Osteocyte (in vitro differentiated cells): Measurements from ENCODE around the gene VWA1. TPM values are rescaled to one million over a fixed set of nuclear protein-coding genes. Genes with fewer than 3 reads are reported as not detected.
A peak's percentile ranks its signal among the peaks of the same experiment; 100 is the strongest.
"Not testable (repeated sequence)": the region's sequence is repeated elsewhere in the genome, so short reads cannot be mapped to it uniquely, and the experiment has no call there.

Experiments
- DNase-seq: peaks from one replicate; pipeline ENCODE4 v3.0.0; 2021; ENCODE audit warnings: mixed read lengths; ENCODE audit not compliant: unreplicated experiment; ENCODE audit errors: extremely low spot score
- H3K27ac Mint-ChIP-seq: one replicate; pipeline ENCODE4 v1.8.0; 2021; ENCODE audit warnings: mild to moderate bottlenecking, mixed read lengths; ENCODE audit not compliant: unreplicated experiment
- H3K27me3 Mint-ChIP-seq: one replicate; pipeline ENCODE4 v1.8.0; 2021; ENCODE audit warnings: mixed read lengths; ENCODE audit not compliant: unreplicated experiment
- H3K36me3 Mint-ChIP-seq: one replicate; pipeline ENCODE4 v1.8.0; 2021; ENCODE audit warnings: mixed read lengths; ENCODE audit not compliant: unreplicated experiment
- H3K4me1 Mint-ChIP-seq: one replicate; pipeline ENCODE4 v1.8.0; 2021; ENCODE audit warnings: mixed read lengths; ENCODE audit not compliant: unreplicated experiment
- H3K4me3 Mint-ChIP-seq: one replicate; pipeline ENCODE4 v1.8.0; 2021; ENCODE audit warnings: mild to moderate bottlenecking, moderate library complexity, mixed read lengths; ENCODE audit not compliant: unreplicated experiment
- H3K9me3 Mint-ChIP-seq: one replicate; pipeline ENCODE4 v1.8.0; 2021; ENCODE audit warnings: mixed read lengths; ENCODE audit not compliant: unreplicated experiment
- total RNA-seq: library from RNA; stranded (reverse); gene quantifications from 2 replicates; pipeline ENCODE4 v1.2.1, GENCODE V29; 2021
- TF ChIP-seq, protein P1 (sequence below): fragments of 200-600 bp; sonication (generic); IDR thresholded peaks from 2 replicates; pipeline ENCODE4 v1.5.0; 2021; ENCODE audit warnings: antibody characterized with exemption, mild to moderate bottlenecking, moderate library complexity

Gene VWA1
- total RNA-seq, 1 donor from 2014 or later = 17.5 TPM

GRCh38 chr1:1403653-1404052 lies 31.8 kb upstream of the VWA1 start:
- H3K9me3 Mint-ChIP-seq = no peaks in the 10 kb centered on the region
- no peaks in the 10 kb centered on the region for H3K27me3 Mint-ChIP-seq
- H3K36me3 Mint-ChIP-seq = peaks cover 26% of the 10 kb centered on the region
- no peak for DNase-seq
- H3K4me3 Mint-ChIP-seq = no peak overlapping the region
- peak overlapping the region; percentile 55 for H3K27ac Mint-ChIP-seq
- H3K4me1 Mint-ChIP-seq = peaks cover 37% of the 10 kb centered on the region
- TF ChIP-seq, protein P1, sequence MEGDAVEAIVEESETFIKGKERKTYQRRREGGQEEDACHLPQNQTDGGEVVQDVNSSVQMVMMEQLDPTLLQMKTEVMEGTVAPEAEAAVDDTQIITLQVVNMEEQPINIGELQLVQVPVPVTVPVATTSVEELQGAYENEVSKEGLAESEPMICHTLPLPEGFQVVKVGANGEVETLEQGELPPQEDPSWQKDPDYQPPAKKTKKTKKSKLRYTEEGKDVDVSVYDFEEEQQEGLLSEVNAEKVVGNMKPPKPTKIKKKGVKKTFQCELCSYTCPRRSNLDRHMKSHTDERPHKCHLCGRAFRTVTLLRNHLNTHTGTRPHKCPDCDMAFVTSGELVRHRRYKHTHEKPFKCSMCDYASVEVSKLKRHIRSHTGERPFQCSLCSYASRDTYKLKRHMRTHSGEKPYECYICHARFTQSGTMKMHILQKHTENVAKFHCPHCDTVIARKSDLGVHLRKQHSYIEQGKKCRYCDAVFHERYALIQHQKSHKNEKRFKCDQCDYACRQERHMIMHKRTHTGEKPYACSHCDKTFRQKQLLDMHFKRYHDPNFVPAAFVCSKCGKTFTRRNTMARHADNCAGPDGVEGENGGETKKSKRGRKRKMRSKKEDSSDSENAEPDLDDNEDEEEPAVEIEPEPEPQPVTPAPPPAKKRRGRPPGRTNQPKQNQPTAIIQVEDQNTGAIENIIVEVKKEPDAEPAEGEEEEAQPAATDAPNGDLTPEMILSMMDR = no peak

GRCh38 chr1:1406101-1406820 lies 29.2 kb upstream of the VWA1 start:
- no peaks in the 10 kb centered on the region for H3K27me3 Mint-ChIP-seq
- TF ChIP-seq, protein P1 = no peak
- DNase-seq = no peak
- peaks cover 22% of the 10 kb centered on the region for H3K36me3 Mint-ChIP-seq
- no peaks in the 10 kb centered on the region for H3K9me3 Mint-ChIP-seq
- H3K27ac Mint-ChIP-seq = peak overlapping the region; percentile 54
- H3K4me3 Mint-ChIP-seq = peak overlapping the region; percentile 86
- peaks cover 31% of the 10 kb centered on the region for H3K4me1 Mint-ChIP-seq

- TF ChIP-seq, protein P1 = no peak
- peak within 1 kb of the TSS; percentile 86 for H3K4me3 Mint-ChIP-seq
- DNase-seq = peak; percentile 94
- H3K27ac Mint-ChIP-seq = peak within 1 kb of the TSS; percentile 83
- peaks cover 26% of the 10 kb centered on the region for H3K4me1 Mint-ChIP-seq
- H3K9me3 Mint-ChIP-seq = no peaks in the 10 kb centered on the region
- H3K27me3 Mint-ChIP-seq = no peaks in the 10 kb centered on the region
- H3K36me3 Mint-ChIP-seq = peaks cover 17% of the 10 kb centered on the region
Observed at GRCh38 chr1:1406821-1407635, 28.5 kb upstream of the VWA1 start, which contains the start of gene MRPL20. Gene MRPL20 (minus strand): TSS chr1:1407293. CDS start chr1:1407217, 76 bp downstream.

GRCh38 chr1:1407636-1408318 lies 27.7 kb upstream of the VWA1 start:
- DNase-seq = no peak
- H3K27me3 Mint-ChIP-seq = no peaks in the 10 kb centered on the region
- peak overlapping the region; percentile 80 for H3K4me3 Mint-ChIP-seq
- peaks cover 7% of the 10 kb centered on the region for H3K9me3 Mint-ChIP-seq
- TF ChIP-seq, protein P1 = peak; percentile 8
- peaks cover 13% of the 10 kb centered on the region for H3K36me3 Mint-ChIP-seq
- peak overlapping the region; percentile 77 for H3K27ac Mint-ChIP-seq
- H3K4me1 Mint-ChIP-seq = peaks cover 24% of the 10 kb centered on the region

GRCh38 chr1:1410238-1410637 lies 25.3 kb upstream of the VWA1 start:
- not testable (repeated sequence) for H3K27ac Mint-ChIP-seq
- peaks cover 24% of the 10 kb centered on the region for H3K4me1 Mint-ChIP-seq

More at GRCh38 chr1:1410238-1410637, 25.3 kb upstream of the VWA1 start:
- not testable (repeated sequence) for H3K4me3 Mint-ChIP-seq, H3K36me3 Mint-ChIP-seq, DNase-seq, H3K9me3 Mint-ChIP-seq, H3K27me3 Mint-ChIP-seq
